ENCODE results near the gene HCST.

- TF ChIP-seq, protein P1, sequence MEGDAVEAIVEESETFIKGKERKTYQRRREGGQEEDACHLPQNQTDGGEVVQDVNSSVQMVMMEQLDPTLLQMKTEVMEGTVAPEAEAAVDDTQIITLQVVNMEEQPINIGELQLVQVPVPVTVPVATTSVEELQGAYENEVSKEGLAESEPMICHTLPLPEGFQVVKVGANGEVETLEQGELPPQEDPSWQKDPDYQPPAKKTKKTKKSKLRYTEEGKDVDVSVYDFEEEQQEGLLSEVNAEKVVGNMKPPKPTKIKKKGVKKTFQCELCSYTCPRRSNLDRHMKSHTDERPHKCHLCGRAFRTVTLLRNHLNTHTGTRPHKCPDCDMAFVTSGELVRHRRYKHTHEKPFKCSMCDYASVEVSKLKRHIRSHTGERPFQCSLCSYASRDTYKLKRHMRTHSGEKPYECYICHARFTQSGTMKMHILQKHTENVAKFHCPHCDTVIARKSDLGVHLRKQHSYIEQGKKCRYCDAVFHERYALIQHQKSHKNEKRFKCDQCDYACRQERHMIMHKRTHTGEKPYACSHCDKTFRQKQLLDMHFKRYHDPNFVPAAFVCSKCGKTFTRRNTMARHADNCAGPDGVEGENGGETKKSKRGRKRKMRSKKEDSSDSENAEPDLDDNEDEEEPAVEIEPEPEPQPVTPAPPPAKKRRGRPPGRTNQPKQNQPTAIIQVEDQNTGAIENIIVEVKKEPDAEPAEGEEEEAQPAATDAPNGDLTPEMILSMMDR (IDR thresholded peaks at IDR 0.05): no peak
- no peak for TF ChIP-seq POLR2A (IDR thresholded peaks at IDR 0.05)
Measured at GRCh38 chr19:35868172-35868822, 34.0 kb upstream of the HCST start, which contains the start of gene APLP1.
